ENCODE measurements around the gene SORCS2. TPM values are rescaled to one million over a fixed set of nuclear protein-coding genes. Genes with fewer than 3 reads are reported as not detected.
"Not testable (repeated sequence)": the region's sequence is repeated elsewhere in the genome, so short reads cannot be mapped to it uniquely, and the experiment has no call there.

The SORCS2 gene
- total and polyA plus RNA-seq, 8 donors, result 4.6 to 9.7 (median 7.2) TPM

DNA sequence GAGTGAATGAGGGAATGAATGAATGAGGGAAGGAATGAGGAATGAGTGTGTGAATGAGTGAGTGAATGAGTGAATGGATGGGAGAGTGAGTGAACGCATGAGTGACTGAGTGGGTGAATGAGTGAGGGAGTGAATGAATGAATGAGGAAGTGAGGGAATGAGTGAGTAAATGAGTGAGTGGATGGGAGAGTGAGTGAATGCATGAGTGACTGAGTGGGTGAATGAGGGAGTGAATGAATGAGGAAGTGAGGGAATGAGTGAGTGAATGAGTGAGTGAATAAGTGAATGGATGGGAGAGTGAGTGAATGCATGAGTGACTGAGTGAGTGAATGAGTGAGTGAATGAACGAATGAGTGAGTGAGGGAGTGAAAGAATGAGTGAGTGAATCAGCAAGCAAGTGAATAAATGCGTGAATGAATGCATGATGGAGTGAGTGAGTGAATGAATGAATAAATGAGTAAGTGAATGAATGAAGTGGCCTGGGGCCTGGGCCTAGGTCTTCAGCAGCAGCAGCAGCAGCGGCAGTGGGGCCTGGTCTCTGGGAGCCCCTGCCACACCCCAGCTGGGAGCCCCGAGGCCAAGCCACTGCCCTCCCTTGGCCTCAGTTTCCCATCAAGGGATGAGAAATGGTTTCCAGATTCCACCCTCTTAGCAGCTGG is 258.6 kb downstream of the SORCS2 start:
- H3K27ac ChIP-seq, result no peak overlapping the region
- H3K27me3 ChIP-seq, result peaks cover 0 to under 1% of the 10 kb centered on the region in 2 donors
- ATAC-seq (no peak), DNase-seq (peak in 1 of 4 donors; percentile 59)
- no peaks in the 10 kb centered on the region for H3K36me3 ChIP-seq
- H3K9me3 ChIP-seq, result no peaks in the 10 kb centered on the region
- no peaks in the 10 kb centered on the region for H3K4me1 ChIP-seq
- intact Hi-C loops (cut with DNase I), result no loop called here
- H3K4me3 ChIP-seq, result no peak overlapping the region
- no peak for TF ChIP-seq CTCF (IDR thresholded peaks at IDR 0.05)

- Histone ChIP-seq H3K36me3 (no peaks in the 10 kb centered on the region), H3K9me3 (no peaks in the 10 kb centered on the region), H3K27ac (no peak overlapping the region), H3K4me3 (no peak overlapping the region), H3K4me1 (no peaks in the 10 kb centered on the region), H3K27me3 (no peaks in the 10 kb centered on the region)
- DNase-seq (peak in 1 of 4 donors; percentile 24), ATAC-seq (no peak)
- intact Hi-C loops (cut with DNase I), result no loop called here
- no peak for TF ChIP-seq CTCF (IDR thresholded peaks at IDR 0.05)
Observed at GRCh38 chr4:7451434-7451789, 259.1 kb downstream of the SORCS2 start.

DNA sequence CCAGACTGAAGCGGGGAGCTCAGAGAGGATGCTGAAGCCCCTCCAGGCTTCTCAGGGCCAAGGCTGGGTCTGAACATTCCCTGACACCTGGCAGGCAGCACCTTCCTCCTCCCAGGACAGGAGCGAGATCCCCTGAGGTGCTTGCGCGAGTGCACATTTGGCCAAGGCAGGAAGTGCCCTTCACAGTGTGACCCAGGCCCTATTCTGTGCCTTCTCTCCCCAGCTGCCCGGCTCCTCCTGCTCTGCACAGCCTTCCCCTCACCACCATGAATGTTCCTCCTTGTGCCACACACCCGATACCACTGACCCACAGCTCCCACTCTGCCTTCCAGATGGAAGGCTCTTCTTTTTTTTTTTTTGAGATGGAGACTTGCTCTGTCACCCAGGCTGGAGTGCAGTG is 259.5 kb downstream of the SORCS2 start:
- DNase-seq (peak in 1 of 4 donors; percentile 50), ATAC-seq (no peak)
- TF ChIP-seq CTCF (IDR thresholded peaks at IDR 0.05), result no peak
- intact Hi-C loops (cut with DNase I), result no loop called here
- H3K36me3 ChIP-seq, result no peaks in the 10 kb centered on the region
- H3K27ac ChIP-seq, result no peak overlapping the region
- no peaks in the 10 kb centered on the region for H3K4me1 ChIP-seq
- H3K4me3 ChIP-seq, result no peak overlapping the region
- no peaks in the 10 kb centered on the region for H3K9me3 ChIP-seq
- no peaks in the 10 kb centered on the region for H3K27me3 ChIP-seq

DNA sequence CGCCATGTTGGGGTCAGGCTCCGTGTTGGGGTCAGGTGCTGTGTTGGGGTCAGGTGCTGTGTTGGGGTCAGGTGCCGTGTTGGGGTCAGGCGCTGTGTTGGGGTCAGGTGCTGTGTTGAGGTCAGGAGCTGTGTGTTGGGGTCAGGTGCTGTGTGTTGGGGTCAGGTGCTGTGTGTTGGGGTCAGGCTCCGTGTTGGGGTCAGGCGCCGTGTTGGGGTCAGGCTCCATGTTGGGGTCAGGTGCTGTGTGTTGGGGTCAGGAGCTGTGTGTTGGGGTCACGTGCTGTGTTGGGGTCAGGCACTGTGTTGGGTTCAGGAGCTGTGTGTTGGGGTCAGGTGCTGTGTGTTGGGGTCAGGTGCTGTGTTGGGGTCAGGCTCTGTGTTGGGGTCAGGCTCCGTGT is 260.5 kb downstream of the SORCS2 start:
- not testable (repeated sequence) for H3K27ac ChIP-seq, H3K27me3 ChIP-seq
- DNase-seq, result peak in 1 of 4 donors; percentile 21

DNA sequence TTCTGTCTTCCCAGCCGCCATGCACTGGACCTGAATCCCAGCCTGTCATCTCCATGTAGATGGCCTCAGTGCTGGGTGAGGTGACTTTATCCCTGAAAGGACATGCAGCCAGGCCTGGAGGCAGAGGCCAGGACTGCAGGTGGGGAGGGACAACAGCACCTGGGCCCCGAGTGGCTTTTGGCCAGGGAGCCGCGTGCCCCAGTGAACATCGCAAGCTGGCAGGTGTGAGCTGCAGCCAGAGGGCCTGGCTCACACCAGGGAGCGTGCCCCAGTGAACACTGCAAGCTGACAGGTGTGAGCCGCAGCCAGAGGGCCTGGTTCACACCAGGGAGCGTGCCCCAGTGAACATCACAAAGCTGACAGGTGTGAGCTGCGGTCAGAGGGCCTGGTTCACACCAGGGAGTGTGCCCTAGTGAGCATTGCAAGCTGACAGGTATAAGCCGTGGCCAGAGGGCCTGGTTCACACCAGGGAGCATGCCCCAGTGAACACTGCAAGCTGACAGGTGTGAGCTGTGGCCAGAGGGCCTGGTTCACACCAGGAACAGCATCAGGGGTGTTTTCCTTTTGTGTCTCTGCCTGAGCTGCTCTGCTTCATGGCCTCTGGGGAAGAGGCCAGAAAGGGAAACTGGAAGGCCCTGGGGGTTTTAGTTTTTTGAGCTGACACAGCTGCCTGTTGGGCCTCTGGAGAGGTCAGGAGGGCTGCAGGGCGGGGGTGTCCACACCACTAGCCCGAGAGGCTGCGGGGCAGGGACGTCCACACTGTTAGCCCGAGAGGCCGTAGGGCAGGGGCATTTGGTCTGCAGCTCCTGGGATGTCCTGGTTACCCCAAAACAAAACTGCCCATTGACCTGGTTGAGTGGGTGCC is 265.1 kb downstream of the SORCS2 start:
- intact Hi-C loops (cut with DNase I), result no loop called here
- DNase-seq (peak in 1 of 4 donors; percentile 72), ATAC-seq (no peak)
- no peak overlapping the region for H3K4me3 ChIP-seq
- no peaks in the 10 kb centered on the region for H3K36me3 ChIP-seq
- no peaks in the 10 kb centered on the region for H3K4me1 ChIP-seq
- H3K9me3 ChIP-seq, result no peaks in the 10 kb centered on the region
- no peak for TF ChIP-seq CTCF (IDR thresholded peaks at IDR 0.05)
- no peak overlapping the region for H3K27ac ChIP-seq
- H3K27me3 ChIP-seq, result peaks cover 0 to 15% of the 10 kb centered on the region in 2 donors

More for the DNA sequence above, 260.5 kb downstream of the SORCS2 start:
- H3K4me3 ChIP-seq; H3K36me3 ChIP-seq; ATAC-seq; H3K4me1 ChIP-seq; H3K9me3 ChIP-seq; intact Hi-C loops (cut with DNase I): not testable (repeated sequence)

Data from left lung (tissue), 10 donors.